GM19372 (cell line): ENCODE measurements around the gene RORC.
"Not testable (repeated sequence)": the region's sequence is repeated elsewhere in the genome, so short reads cannot be mapped to it uniquely, and the experiment has no call there.

Experiments used
- ATAC-seq: cut with Tn5 transposase; IDR thresholded peaks from one replicate; pipeline ENCODE4 v1.9.1; 2021; ENCODE audit warnings: mild to moderate bottlenecking, low read depth, moderate library complexity; ENCODE audit not compliant: unreplicated experiment

Gene RORC

DNA sequence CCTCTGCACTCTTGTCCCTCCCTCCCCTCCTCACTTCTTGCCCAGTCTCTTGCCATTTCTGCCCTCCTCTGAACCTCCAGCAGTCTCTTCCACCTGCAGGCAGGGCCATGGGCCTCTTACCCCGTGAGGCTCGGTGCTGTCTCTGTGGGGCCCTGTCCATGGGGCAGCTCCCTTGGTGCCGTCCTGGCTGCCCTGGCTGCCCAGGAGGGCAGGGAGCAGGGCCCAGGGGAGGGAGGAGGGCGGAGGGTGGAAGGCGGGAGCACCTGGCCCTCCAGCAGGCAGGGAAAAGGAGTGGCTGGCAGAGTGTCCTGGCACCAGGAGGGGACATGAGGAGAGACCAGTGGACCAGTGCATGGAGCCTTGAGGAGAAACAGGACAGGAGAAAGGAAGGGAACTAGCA, at the start of gene RORC:
TSS of gene RORC (minus strand) at position 198 of the 400 bp plus-strand sequence. CDS start at position 160, 38 bp downstream.
- ATAC-seq = no peak

DNA sequence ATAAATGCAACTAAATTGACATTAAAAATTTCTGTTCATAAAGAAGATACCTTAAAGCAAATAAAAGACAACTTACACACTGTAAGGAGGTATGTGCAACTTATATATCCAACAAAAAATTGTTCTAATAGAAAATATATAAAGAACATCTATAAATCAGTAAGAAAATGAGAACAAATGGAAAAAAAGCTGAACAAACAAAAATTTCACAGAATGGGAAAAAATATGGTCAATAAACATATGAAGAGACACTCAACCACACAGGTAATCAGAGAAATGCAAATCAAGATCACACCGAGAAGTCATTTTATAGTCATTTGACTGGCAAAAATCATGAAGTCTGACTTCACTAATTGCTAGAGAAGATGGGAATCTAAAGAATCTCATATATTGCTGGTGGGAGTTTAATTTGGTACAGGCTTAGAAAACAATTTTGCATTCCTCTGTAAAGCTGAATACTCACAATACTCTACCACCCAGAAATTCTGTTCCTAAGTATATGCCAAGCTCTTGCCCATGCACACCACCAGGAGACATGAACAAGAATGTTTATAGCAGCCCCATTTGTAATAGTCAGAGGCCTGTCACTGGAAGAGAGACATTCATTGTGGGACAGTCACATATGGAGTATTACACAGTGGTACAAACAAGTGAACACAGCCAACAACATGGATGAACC, 44.0 kb upstream of the RORC start:
- ATAC-seq = no peak

DNA sequence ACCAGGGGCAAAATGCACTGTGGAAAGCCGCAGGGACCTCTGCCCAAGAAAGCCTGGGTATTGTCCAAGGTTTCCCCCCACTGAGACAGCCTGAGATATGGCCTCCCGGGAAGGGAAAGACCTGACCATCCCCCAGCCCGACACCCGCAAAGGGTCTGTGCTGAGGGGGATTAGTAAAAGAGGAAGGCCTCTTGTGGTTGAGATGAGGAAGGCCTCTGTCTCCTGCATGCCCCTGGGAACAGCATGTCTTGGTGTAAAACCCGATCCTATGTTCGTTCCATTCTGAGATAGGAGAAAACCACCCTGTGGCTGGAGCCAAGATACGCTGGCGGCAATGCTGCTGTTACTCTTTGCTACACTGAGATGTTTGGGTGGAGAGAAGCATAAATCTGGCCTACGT, 41.2 kb upstream of the RORC start:
- not testable (repeated sequence) for ATAC-seq

DNA sequence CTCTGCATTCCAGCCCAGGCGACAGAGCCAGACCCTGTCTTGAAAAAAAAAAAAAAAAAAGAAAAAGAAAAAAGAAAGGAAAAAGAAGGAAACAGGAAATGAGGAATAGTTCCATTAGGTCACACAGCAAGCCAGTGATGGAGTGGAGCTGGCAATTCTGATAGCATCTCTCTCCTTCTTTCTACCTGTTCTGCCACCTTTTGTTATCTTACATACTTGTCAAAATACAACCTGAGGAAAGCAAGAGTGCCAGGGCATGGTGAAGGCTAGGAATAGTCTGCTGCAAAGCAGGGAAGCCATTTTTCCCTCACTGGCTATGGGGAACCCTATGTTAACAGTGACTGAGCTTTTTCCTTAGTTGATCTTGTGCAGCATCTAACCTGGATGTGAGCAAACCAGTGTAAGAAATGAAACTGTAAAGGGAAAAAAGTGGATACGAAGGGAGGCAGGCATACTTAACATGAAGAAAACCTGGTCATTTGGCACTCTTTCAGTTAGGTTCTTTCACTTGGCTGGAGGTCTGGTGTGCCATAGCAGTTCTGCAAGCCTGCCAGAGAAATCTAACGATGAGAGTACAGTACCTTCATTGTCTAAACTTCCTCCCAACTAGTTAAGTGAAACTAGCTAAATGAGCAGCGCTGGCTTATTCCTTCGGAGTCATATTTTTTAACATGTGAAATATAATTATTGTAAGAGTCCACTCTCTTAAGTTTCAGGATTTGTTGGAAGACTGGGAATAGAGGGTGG, 39.9 kb upstream of the RORC start:
- ATAC-seq = no peak

DNA sequence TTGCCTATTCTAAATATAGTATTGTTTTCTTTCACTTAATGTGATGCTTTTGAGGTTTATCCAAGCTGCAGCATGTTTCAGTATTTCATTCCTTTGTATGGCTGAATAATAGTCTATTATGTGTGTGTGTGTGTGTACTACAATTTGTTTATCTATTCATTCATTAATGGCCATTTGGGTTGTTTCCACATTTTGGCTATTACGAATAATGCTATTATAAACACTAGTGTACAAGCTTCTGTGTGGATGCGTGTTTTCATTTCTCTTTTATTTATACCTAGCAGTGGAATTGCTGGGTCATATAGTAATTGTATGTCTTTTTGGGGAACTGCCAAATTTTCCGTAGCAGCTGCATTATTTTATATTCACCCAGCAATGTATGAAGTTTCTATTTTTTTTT, 36.9 kb upstream of the RORC start:
- no peak for ATAC-seq

DNA sequence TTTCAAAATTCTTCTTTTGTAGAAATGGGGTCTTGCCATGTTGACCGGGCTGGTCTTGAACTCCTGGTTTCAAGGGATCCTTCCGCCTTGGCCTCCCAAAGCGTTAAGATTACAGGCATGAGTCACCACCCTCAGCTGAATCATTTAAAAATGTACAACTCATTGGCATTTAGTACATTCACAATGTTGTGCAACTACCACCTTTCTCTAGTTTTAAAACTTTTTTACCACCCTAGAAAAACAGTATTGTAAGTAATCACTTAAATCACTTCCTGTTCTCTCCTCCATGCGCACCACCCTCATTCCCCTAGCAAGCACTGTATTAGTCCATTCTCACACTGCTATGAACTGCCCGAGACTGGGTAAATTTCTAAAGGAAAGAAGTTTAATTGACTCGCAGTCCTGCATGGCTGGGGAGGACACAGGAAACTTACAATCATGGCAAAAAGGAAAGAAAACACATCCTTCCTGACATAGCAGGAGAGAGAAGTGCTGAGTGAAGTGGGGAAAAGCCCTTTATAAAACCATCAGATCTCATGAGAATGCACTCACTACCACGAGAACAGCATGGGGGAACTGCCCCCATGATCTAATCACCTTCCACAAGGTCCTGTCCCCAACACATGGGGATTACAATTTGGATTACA, 36.3 kb upstream of the RORC start:
- no peak for ATAC-seq

DNA sequence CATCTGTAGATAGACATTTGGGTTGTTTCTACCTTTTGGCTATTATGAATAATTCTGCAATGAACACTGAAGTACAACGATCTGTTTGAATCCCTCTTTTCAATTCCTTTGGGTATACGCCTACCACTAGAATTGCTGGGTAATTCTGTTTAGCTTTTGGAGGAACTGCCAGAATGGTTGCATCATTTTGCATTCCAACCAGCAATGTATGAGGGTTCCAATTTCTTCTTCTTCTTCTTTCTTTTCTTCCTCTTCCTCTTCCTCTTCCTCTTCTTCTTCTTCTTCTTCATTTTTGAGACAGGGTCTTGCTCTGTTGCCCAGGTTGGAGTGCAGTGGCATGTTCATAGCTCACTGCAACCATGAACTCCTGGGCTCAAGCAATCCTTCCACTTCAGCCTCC, 35.7 kb upstream of the RORC start:
- ATAC-seq = no peak

DNA sequence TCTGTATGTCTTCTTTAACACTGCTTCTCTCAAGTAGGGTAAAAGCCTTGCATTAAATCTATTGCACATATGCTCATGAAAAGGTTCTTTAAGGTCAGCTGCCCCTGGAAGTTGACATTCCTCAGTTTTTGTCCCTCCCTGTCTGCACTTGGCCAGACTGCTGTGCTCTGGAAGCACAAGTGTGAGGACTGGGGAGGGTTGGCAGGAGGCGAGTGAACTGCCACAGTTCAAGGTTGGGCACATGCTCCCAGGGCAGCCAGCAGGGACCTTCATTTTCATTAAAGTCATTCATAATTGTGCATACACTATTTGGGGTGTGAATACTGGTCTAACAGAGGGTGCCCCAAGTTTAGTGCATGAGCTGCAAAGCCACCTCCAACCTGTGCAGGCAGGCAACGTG, 32.8 kb upstream of the RORC start:
- ATAC-seq = no peak

DNA sequence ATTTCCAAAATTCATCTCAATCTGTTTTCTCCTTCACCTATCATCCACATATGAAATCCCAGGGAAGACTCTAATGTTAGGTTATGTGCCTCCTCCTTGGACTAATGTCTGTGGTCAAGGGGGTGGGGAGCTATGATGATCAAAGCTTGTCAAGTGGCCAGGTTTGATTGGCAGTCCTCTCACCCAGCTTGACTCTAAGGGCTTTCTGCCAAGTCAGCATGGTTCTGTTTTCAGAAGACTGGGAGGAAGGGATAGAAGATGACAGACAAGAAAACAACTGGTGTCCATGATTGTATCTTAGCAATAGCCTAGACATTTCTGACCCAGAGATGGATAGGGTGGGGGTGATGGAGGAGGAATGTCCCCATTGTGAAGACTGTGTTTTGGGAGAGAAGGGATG, 31.0 kb upstream of the RORC start:
- ATAC-seq = no peak

DNA sequence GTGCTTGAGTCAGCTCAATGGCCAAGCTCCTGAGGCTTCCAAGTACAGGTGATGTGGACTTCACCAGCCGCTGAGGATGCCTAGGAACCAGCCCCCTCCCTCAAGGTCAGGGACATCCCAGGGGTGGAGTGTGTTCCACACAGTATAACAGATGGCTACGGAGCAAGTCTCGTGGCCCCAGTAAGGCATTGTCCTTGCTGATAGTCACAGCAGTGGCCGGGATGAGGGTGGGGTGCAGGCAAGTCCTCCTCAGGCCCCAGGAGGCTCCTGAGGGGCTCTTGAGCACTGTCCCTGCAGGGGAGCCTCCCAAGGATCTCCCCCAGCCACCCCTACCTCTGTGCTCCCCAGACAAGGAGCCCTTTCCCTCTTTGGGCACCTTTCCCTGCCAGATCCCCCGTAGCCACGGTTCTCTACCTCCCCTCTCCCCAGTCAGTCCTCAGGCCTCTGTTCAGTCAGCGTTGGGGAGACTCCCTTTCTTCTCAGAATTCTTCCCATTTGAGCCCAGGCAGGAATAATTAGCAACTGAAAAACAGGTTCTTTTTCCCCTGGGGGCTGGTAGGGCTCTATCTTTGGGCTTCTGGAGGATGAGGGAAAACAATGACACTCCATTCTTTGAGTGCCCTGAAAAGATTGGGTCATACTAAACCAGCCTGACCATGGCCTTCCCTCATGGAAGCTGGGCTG, 29.0 kb upstream of the RORC start:
- no peak for ATAC-seq

DNA sequence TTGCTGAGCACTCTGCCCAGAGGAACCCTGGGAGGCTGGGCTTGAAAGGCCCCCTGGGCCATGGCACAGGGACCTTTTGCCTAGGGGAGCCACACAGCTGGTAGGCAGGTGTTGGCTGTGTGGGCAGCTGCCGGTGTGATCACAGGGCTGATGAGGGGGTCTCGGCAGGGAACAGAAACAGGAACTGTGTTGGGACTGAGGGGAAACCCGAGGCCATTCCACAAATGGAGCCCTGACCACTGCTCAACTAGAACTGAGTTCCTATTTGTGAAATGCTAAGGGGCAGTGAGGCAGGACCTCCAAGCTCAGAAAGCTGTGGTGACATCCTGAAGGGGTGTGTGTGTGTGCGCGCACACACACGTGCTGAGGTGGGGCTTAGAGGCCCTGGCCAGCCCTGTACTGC, 28.3 kb upstream of the RORC start:
- no peak for ATAC-seq

DNA sequence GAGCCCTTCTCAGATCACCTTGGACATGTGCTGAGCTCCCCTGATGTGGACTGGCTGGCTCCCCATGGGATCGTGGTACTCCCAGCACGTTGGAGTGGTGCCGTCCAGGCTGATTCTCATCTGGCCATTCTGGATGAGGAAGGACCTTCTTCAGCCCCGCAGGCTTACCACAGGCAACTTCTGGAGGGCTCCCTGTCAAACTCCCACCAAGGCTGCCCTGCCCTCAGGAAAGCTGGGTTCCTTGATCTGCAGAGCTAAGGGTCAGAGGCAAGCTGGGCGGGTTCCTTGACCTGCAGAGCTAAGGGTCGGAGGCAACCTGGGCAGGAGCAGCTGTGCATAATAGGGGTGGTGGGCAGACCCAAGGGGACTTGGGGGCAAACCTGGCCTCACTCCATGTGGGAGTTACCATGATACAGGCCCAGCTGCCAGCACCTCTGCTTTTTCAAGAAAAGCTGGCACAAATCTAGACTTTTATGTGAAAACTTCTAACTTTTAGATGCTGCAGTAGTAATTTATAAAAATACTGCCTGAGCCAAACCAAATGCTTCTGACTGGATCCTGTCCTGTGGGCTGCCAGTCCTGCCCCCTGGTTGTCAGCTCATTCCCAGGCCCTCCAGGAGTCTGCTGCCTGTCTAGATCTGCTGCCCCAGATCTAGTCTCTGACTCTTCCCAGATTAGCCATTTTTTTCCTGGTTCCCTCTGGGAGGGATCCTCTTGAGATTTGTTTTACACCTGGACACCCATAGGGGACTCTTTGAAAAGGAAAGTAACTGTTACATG, 27.5 kb upstream of the RORC start:
- ATAC-seq = no peak

DNA sequence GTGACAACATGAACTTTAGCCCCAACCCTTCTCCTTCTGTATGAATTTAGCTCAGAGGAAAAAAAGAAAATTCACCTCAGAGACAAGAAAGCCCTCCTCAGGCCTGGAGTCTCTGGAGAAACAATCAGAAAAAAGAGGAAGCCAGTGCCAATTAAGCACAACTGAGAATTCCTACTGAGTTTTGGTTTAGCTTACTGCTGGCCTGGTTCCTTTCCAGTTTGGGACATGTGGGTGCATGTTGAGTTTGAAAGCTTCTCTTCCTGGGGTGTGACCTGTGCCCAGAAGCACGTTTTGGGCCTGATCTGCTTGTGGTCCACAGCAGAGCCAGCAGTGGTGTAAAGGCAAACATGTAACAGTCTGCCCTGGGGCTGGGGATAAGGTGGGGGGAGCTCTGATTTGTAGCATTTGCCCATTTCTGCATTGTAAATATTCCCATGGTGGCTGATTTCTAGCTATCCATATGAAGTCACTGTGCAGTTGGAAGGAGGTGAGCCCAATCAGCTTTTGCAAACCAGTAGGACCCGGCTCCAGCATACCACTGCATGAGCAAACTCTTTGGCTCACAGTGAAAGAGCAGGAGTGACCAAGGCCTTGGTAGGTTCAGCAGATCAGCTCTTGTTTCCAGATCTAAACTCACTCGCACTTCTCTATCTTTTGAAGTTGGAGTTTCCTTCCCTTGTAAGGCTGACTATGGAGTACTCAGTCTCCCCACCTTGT, 26.6 kb upstream of the RORC start:
- no peak for ATAC-seq

DNA sequence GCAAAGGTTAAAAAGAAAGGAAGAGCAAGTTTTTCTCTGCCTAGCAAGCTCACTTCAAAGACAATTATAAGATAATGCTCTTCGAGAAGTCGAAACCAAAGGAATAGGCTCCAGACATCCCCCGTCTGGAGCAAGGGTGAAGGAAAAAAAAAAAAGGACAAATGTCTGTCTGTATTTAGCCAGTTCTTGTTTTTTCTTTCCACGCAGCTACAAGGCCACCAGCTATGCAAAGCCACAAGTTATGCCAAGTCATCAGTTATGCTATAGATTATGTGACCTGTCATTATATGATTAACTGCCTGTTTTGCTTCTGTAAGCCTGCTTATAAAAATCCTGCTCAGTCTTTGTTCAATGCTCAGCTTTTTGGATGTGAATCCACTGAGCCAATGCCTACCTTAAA, 24.3 kb upstream of the RORC start:
- ATAC-seq = no peak

DNA sequence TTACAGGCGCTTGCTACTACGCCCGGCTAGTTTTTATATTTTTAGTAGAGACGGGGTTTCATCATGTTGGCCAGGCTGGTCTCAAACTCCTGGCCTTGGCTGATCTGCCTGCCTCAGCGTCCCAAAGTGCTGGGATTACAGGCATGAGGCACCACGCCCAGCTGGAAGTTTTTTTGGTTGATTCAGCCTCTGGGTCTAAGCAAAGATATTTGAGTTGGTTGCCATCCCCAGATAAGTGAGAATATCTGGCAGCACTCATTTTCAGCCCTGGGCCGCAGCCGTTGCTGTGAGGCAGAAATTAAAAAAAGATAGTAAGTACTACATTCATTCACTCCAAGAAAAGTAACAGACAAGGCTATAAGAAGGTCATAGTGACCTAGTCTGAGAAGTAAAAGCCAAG, 23.9 kb upstream of the RORC start:
- ATAC-seq = not testable (repeated sequence)

DNA sequence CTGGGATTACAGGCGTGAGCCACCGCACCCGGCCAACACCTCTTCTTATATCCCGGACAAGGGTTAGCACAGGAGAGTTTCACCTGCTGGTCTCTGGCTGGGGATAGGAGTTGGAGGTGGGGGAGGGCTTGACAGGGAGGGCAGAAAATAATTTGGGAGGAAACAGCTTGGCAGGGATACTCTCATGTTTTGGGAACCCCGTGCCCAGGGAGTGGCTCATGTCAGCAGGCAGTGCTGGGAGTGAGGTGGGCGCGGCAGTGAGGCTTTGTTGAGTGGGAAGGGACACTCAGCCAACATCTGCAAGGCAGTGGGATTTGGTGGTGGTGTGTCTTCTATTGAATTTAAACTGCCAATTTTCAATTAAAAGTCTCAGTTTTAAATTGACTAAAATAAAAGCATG, 23.1 kb upstream of the RORC start:
- no peak for ATAC-seq

DNA sequence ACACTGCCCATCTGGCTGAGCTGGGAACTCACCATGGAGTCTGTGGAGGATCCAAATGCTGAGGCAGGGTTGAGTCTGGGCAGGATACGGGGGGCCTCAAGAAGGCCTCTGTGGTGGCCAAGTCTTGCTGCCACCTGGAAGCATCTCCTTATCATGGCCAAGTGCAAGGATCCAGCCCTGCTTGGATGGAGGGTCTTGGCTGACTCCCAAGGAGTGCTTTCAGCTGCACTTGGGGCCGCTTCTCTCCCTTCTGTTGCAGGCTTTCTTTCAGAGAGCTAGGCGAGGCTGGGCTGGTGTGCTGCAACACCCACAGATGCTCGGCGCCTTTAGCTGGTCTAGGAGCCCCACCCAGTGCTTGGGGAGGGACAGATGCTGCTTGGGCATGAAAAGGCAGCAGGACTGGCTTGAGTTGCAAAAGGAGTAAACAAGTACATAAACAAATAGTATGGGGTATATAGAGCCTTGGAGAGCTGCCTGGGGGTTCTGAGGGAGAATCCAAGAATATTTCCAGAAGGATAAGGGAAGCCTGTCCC, 21.9 kb upstream of the RORC start, which contains the start of gene THEM5:
TSS of gene THEM5 (minus strand) at position 302 of the 533 bp plus-strand sequence. CDS start at position 155, 147 bp downstream.
- ATAC-seq = no peak

DNA sequence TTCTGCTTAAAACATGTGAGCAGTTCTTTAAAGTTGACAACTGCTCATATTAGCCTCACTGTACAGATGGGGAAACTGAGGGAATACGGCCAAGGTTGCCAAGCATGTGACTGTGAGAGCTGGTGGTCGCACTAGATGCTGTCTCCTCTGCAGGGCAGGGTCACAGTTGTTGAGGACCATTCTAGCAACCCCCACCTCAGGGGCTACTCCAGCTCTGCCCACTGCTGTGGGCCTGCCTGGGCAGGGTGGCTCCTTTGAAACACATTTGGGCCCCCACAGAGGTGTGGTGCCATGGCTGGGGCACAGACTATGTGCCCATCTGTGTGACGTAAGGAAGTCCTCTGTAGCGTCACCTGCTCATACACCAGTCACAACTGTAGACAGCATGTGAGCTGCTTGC, 21.1 kb upstream of the RORC start:
- ATAC-seq = no peak

DNA sequence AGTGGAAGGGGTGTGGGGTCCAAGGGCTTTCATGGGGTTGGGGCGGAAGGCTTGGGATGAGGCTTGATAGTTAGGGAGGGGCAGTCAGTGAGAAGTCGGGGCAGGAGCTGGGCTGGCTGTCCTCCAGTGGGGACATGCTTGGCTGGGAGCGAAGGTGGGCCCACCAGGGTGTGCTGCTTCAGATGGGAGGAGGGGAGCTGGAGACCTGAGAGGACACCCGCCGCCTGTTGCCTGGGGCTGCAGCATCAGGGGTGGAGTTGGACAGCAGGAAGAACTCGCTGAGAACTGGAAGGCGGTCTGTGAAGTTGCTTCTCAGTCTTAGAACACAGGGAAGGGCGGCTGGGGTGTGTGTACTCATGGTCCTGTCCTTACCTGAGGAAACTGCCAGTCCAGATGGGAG, 20.3 kb upstream of the RORC start:
- ATAC-seq = no peak
